Measurements from ENCODE around the gene CCDC50. TPM values are rescaled to one million over a fixed set of nuclear protein-coding genes. Genes with fewer than 3 reads are reported as not detected.

Gene CCDC50
- total and polyA plus RNA-seq, 2 of the 8 experiments (the other 6 are each of a cell fraction or from before 2014, with no cell fraction given), result 7.3 to 19.2 TPM

- Histone ChIP-seq H4K91ac (replicated peaks; ENCODE audit: insufficient read length, low read length) (no peak overlapping the region), H3K56ac (replicated peaks; ENCODE audit: insufficient read length, low read depth, low read length) (no peak overlapping the region), H4K8ac (ENCODE audit: extremely low read depth, insufficient read depth, low read length) (no peak overlapping the region), H2BK120ac (replicated peaks; ENCODE audit: low read depth, low read length) (no peak overlapping the region), H3K79me1 (ENCODE audit: low read depth, low read length) (no peaks in the 10 kb centered on the region), H3K4me2 (ENCODE audit: insufficient read depth in 1 of 2, low read depth in 2 of 2, low read length in 2 of 2) (no peak overlapping the region), H4K5ac (ENCODE audit: insufficient read length, low read depth, low read length) (no peak overlapping the region), H2BK15ac (ENCODE audit: low read length) (no peak overlapping the region), H3K27me3 (replicated peaks in 1 of 4; ENCODE audit: control insufficient read depth in 3 of 4, extremely low read depth in 1 of 4, insufficient read depth in 3 of 4, low read length in 3 of 4) (no peaks in the 10 kb centered on the region), H3K23me2 (ENCODE audit: low read depth, low read length) (no peaks in the 10 kb centered on the region), H3K27ac (ENCODE audit: low read depth, low read length) (no peak overlapping the region), H3K18ac (ENCODE audit: extremely low read depth, low read length) (no peak overlapping the region), H3K9me3 (ENCODE audit: insufficient read depth in 2 of 2, low read depth in 1 of 2, low read length in 1 of 2) (no peaks in the 10 kb centered on the region), H3K4me3 (ENCODE audit: extremely low read depth in 1 of 4, insufficient read depth in 2 of 4, low read depth in 3 of 4, low read length in 4 of 4) (no peak overlapping the region), H2BK5ac (ENCODE audit: low read depth, low read length) (no peak overlapping the region), H2BK12ac (ENCODE audit: low read depth, low read length) (no peak overlapping the region), H3K23ac (ENCODE audit: insufficient read length) (no peak overlapping the region), H3K4ac (replicated peaks; ENCODE audit: insufficient read length, low read depth, low read length) (no peak overlapping the region), H2AK5ac (ENCODE audit: low read depth, low read length) (no peak overlapping the region), H3K79me2 (ENCODE audit: control insufficient read depth in 1 of 2, insufficient read depth in 2 of 2, low read length in 2 of 2) (no peaks in the 10 kb centered on the region), H3K9ac (replicated peaks in 1 of 4; ENCODE audit: extremely low read depth in 1 of 4, low read depth in 3 of 4, low read length in 3 of 4) (no peak overlapping the region), H3K4me1 (replicated peaks in 1 of 4; ENCODE audit: control insufficient read depth in 3 of 4, insufficient read depth in 4 of 4, low read length in 3 of 4) (peaks cover 0 to 5% (median 3%) of the 10 kb centered on the region in 4 experiments; a peak in 3 of 7 replicates), H2AFZ (ENCODE audit: low read length) (no peak overlapping the region), H3K14ac (ENCODE audit: insufficient read length) (no peak overlapping the region), H3K36me3 (ENCODE audit: control insufficient read depth in 2 of 4, insufficient read depth in 4 of 4, low read length in 3 of 4) (peaks cover 0 to 14% (median 0%) of the 10 kb centered on the region in 4 experiments; a peak in 3 of 8 replicates), H2BK20ac (ENCODE audit: low read length) (no peak overlapping the region), H4K20me1 (replicated peaks in 1 of 2; ENCODE audit: control insufficient read depth in 1 of 2, insufficient read depth in 2 of 2, low read length in 2 of 2) (no peaks in the 10 kb centered on the region)
- FAIRE-seq (no peak), DNase-seq (ENCODE audit: low read depth in 1 of 2, low spot score in 2 of 2) (no peak)
- 87% methylated on average over 3 of the region's 3 CpGs; no CpG with 5 or more reads in 1 of the 2 experiments for WGBS, 2 experiments (ENCODE audit: extremely low coverage in 1 of 2, insufficient coverage in 1 of 2, insufficient read length in 1 of 2, insufficient replicate concordance in 2 of 2, low coverage in 1 of 2, low lambda C conversion rate in 2 of 2, missing lambda C conversion rate in 1 of 2)
- TF ChIP-seq SIN3A (conservative IDR thresholded peaks at IDR 0.05 in 1 of 2, IDR thresholded peaks at IDR 0.05 in 1 of 2; ENCODE audit: low read depth in 1 of 2, low read length in 2 of 2) (no peak), CHD1 (IDR thresholded peaks at IDR 0.05; ENCODE audit: low read depth, low read length) (no peak), POU5F1 (IDR thresholded peaks at IDR 0.05; ENCODE audit: low read depth, low read length) (no peak), RAD21 (IDR thresholded peaks at IDR 0.05 in 1 of 2, conservative IDR thresholded peaks at IDR 0.05 in 1 of 2; ENCODE audit: low read depth in 2 of 2, low read length in 2 of 2) (no peak), ZNF274 (IDR thresholded peaks at IDR 0.05; ENCODE audit: borderline replicate concordance, extremely low read depth, low read length) (no peak), SAP30 (IDR thresholded peaks at IDR 0.05; ENCODE audit: insufficient read depth, insufficient replicate concordance, low read length) (no peak), BRCA1 (IDR thresholded peaks at IDR 0.05; ENCODE audit: low read depth, low read length) (no peak), CBX8 (IDR thresholded peaks at IDR 0.05; ENCODE audit: borderline replicate concordance, low read depth, low read length) (no peak), SIX5 (IDR thresholded peaks at IDR 0.05; ENCODE audit: low read depth, low read length) (no peak)
- POLR2A ChIA-PET (ENCODE audit: partially characterized antibody), result no interaction called here
- CTCF ChIA-PET (ENCODE audit: partially characterized antibody), result no interaction called here
Measured at GRCh38 chr3:191385101-191385500, 55.9 kb downstream of the CCDC50 start.

Measured in H1 (cell line).